Activated CD8-positive, alpha-beta T cell treated with anti-CD3 and anti-CD28 coated beads, Interleukin-2, amount 10 ng/mL, durations not matched to agents 7 days and 5 days (primary cell): ENCODE data around the gene PRKAG2. TPM values are rescaled to one million over a fixed set of nuclear protein-coding genes. Genes with fewer than 3 reads are reported as not detected.

Experiments
- ATAC-seq: fragments of 150-1000 bp; cut with Tn5 transposase; one replicate; pipeline ENCODE4 v1.10.0; 2021; ENCODE audit warnings: moderate library complexity
- CTCF ChIA-PET: fragments of 350-600 bp; sonication (Branson Sonifier 250); formaldehyde crosslinking; loops from one replicate; lab custom pipeline; 2021; ENCODE audit warnings: antibody characterized with exemption; lab: Charles Lee
- POLR2A ChIA-PET: fragments of 350-600 bp; sonication (Branson Sonifier 250); formaldehyde crosslinking; loops from one replicate; lab custom pipeline; 2021; ENCODE audit warnings: antibody characterized with exemption; lab: Charles Lee
- DNase-seq: peaks from one replicate; pipeline ENCODE4 v3.0.0-alpha.2; 2020
- H3K27ac Mint-ChIP-seq: one replicate; pipeline ENCODE4 v1.8.0; 2021; ENCODE audit warnings: mild to moderate bottlenecking, mixed read lengths
- H3K27me3 Mint-ChIP-seq: one replicate; pipeline ENCODE4 v1.8.0; 2021; ENCODE audit warnings: low read depth, mixed read lengths
- H3K36me3 Mint-ChIP-seq: one replicate; pipeline ENCODE4 v1.8.0; 2021; ENCODE audit warnings: low read depth, mixed read lengths
- H3K4me1 Mint-ChIP-seq: one replicate; pipeline ENCODE4 v1.8.0; 2021; ENCODE audit warnings: low read depth, mixed read lengths
- H3K4me3 Mint-ChIP-seq: one replicate; pipeline ENCODE4 v1.8.0; 2021; ENCODE audit warnings: mild to moderate bottlenecking, mixed read lengths
- H3K9me3 Mint-ChIP-seq: one replicate; pipeline ENCODE4 v1.8.0; 2022; ENCODE audit warnings: mixed read lengths; ENCODE audit not compliant: insufficient read depth
- total RNA-seq, 2 experiments: library from RNA; stranded (reverse); gene quantifications; one replicate each; pipeline ENCODE4 v1.2.3, GENCODE V29; 2021

The PRKAG2 gene
- total RNA-seq, 2 experiments from 2014 or later, result 23.6 to 28.3 TPM

GRCh38 chr7:151717918-151718317, 159.0 kb downstream of the PRKAG2 start:
- Mint-ChIP-seq H3K4me3 (no peak overlapping the region), H3K36me3 (no peaks in the 10 kb centered on the region), H3K27me3 (no peaks in the 10 kb centered on the region), H3K27ac (no peak overlapping the region), H3K4me1 (no peaks in the 10 kb centered on the region), H3K9me3 (no peaks in the 10 kb centered on the region)
- CTCF ChIA-PET, result interaction anchor here (1.0 kb wide), 1 partner anchor 40 kb away, joined by 3 read pairs; no protein-coding TSS in a partner anchor
- POLR2A ChIA-PET, result no interaction called here
- DNase-seq (no peak), ATAC-seq (no peak)

- no peak overlapping the region for H3K4me3 Mint-ChIP-seq
- no peaks in the 10 kb centered on the region for H3K9me3 Mint-ChIP-seq
- H3K36me3 Mint-ChIP-seq, result no peaks in the 10 kb centered on the region
- DNase-seq, result no peak
- H3K27ac Mint-ChIP-seq, result no peak overlapping the region
- ATAC-seq, result no peak
- H3K4me1 Mint-ChIP-seq, result peaks cover 2% of the 10 kb centered on the region
- POLR2A ChIA-PET, result no interaction called here
- no peaks in the 10 kb centered on the region for H3K27me3 Mint-ChIP-seq
- CTCF ChIA-PET, result interaction anchor here (1.0 kb wide), 1 partner anchor 41 kb away, joined by 3 read pairs; no protein-coding TSS in a partner anchor
Measured at GRCh38 chr7:151717415-151717814, 159.5 kb downstream of the PRKAG2 start.

- ATAC-seq (no peak), DNase-seq (no peak)
- CTCF ChIA-PET, result no interaction called here
- Mint-ChIP-seq H3K9me3 (no peaks in the 10 kb centered on the region), H3K27me3 (no peaks in the 10 kb centered on the region), H3K36me3 (no peaks in the 10 kb centered on the region), H3K27ac (no peak overlapping the region), H3K4me1 (peaks cover 7% of the 10 kb centered on the region), H3K4me3 (no peak overlapping the region)
- POLR2A ChIA-PET, result no interaction called here
Measured at GRCh38 chr7:151716323-151716722, 160.6 kb downstream of the PRKAG2 start.

GRCh38 chr7:151715666-151716315, 161.1 kb downstream of the PRKAG2 start:
- CTCF ChIA-PET, result no interaction called here
- Mint-ChIP-seq H3K27me3 (no peaks in the 10 kb centered on the region), H3K9me3 (no peaks in the 10 kb centered on the region), H3K36me3 (no peaks in the 10 kb centered on the region), H3K27ac (no peak overlapping the region), H3K4me1 (peaks cover 7% of the 10 kb centered on the region), H3K4me3 (no peak overlapping the region)
- DNase-seq, result no peak
- POLR2A ChIA-PET, result no interaction called here
- ATAC-seq, result no peak

GRCh38 chr7:151714201-151714600, 162.7 kb downstream of the PRKAG2 start:
- Mint-ChIP-seq H3K36me3 (no peaks in the 10 kb centered on the region), H3K27ac (no peak overlapping the region), H3K27me3 (no peaks in the 10 kb centered on the region), H3K9me3 (no peaks in the 10 kb centered on the region), H3K4me3 (no peak overlapping the region), H3K4me1 (peaks cover 7% of the 10 kb centered on the region)
- ATAC-seq, result no peak
- ChIA-PET POLR2A (no interaction called here), CTCF (no interaction called here)
- DNase-seq, result no peak

GRCh38 chr7:151712810-151713125, 164.1 kb downstream of the PRKAG2 start:
- DNase-seq (no peak), ATAC-seq (no peak)
- POLR2A ChIA-PET, result no interaction called here
- H3K36me3 Mint-ChIP-seq, result no peaks in the 10 kb centered on the region
- no peak overlapping the region for H3K4me3 Mint-ChIP-seq
- H3K9me3 Mint-ChIP-seq, result no peaks in the 10 kb centered on the region
- no peak overlapping the region for H3K27ac Mint-ChIP-seq
- H3K27me3 Mint-ChIP-seq, result no peaks in the 10 kb centered on the region
- H3K4me1 Mint-ChIP-seq, result peaks cover 7% of the 10 kb centered on the region
- CTCF ChIA-PET, result interaction anchor here (0.9 kb wide), 1 partner anchor 70 kb away, joined by 4 read pairs; no protein-coding TSS in a partner anchor

GRCh38 chr7:151711906-151712809, 164.8 kb downstream of the PRKAG2 start:
- H3K4me1 Mint-ChIP-seq, result peaks cover 7% of the 10 kb centered on the region
- ChIA-PET CTCF (interaction anchor here (0.9 kb wide), 1 partner anchor 70 kb away, joined by 4 read pairs; no protein-coding TSS in a partner anchor), POLR2A (no interaction called here)
- no peak for DNase-seq
- H3K9me3 Mint-ChIP-seq, result no peaks in the 10 kb centered on the region
- ATAC-seq, result peak; percentile 36
- H3K4me3 Mint-ChIP-seq, result no peak overlapping the region
- H3K27me3 Mint-ChIP-seq, result no peaks in the 10 kb centered on the region
- H3K27ac Mint-ChIP-seq, result no peak overlapping the region
- no peaks in the 10 kb centered on the region for H3K36me3 Mint-ChIP-seq

- Mint-ChIP-seq H3K27me3 (no peaks in the 10 kb centered on the region), H3K27ac (no peak overlapping the region), H3K9me3 (no peaks in the 10 kb centered on the region), H3K4me3 (no peak overlapping the region), H3K36me3 (no peaks in the 10 kb centered on the region), H3K4me1 (peaks cover 7% of the 10 kb centered on the region)
- no peak for DNase-seq
- ATAC-seq, result no peak
- ChIA-PET POLR2A (no interaction called here), CTCF (no interaction called here)
Measured at GRCh38 chr7:151711435-151711872, 165.5 kb downstream of the PRKAG2 start.

GRCh38 chr7:151710646-151711434, 166.1 kb downstream of the PRKAG2 start:
- POLR2A ChIA-PET, result no interaction called here
- DNase-seq, result no peak
- H3K9me3 Mint-ChIP-seq, result no peaks in the 10 kb centered on the region
- no peaks in the 10 kb centered on the region for H3K36me3 Mint-ChIP-seq
- H3K27ac Mint-ChIP-seq, result no peak overlapping the region
- H3K4me3 Mint-ChIP-seq, result no peak overlapping the region
- H3K27me3 Mint-ChIP-seq, result no peaks in the 10 kb centered on the region
- ATAC-seq, result no peak
- CTCF ChIA-PET, result no interaction called here
- H3K4me1 Mint-ChIP-seq, result peaks cover 7% of the 10 kb centered on the region

- H3K4me3 Mint-ChIP-seq, result no peak overlapping the region
- ChIA-PET CTCF (no interaction called here), POLR2A (no interaction called here)
- H3K36me3 Mint-ChIP-seq, result no peaks in the 10 kb centered on the region
- no peak for DNase-seq
- H3K27ac Mint-ChIP-seq, result no peak overlapping the region
- H3K9me3 Mint-ChIP-seq, result no peaks in the 10 kb centered on the region
- peaks cover 10% of the 10 kb centered on the region for H3K4me1 Mint-ChIP-seq
- H3K27me3 Mint-ChIP-seq, result no peaks in the 10 kb centered on the region
- no peak for ATAC-seq
Measured at GRCh38 chr7:151710121-151710640, 166.7 kb downstream of the PRKAG2 start.

- H3K4me1 Mint-ChIP-seq, result peaks cover 10% of the 10 kb centered on the region
- no peak for ATAC-seq
Measured at GRCh38 chr7:151709141-151710038, 167.5 kb downstream of the PRKAG2 start.

More at GRCh38 chr7:151709141-151710038, 167.5 kb downstream of the PRKAG2 start:
- CTCF ChIA-PET, result no interaction called here
- Mint-ChIP-seq H3K9me3 (no peaks in the 10 kb centered on the region), H3K27me3 (no peaks in the 10 kb centered on the region), H3K36me3 (no peaks in the 10 kb centered on the region), H3K27ac (no peak overlapping the region), H3K4me3 (no peak overlapping the region)
- no peak for DNase-seq
- POLR2A ChIA-PET, result no interaction called here
